K562 (cell line): ENCODE data around the gene SLC35E2B. TPM values are rescaled to one million over a fixed set of nuclear protein-coding genes. Genes with fewer than 3 reads are reported as not detected.

ENCODE experiments used
- BRD4 ChIP-seq: fragments of 200-600 bp; sonication (generic); IDR thresholded peaks from 2 replicates; pipeline ENCODE4 v1.6.1; 2017; ENCODE audit warnings: inconsistent platforms
- CSDE1 ChIP-seq, 2 experiments: fragments of 450-650 bp; IDR thresholded peaks; 2 replicates each; pipeline ENCODE4 v1.6.1; 2016; ENCODE audit warnings: mild to moderate bottlenecking in 1 of 2
- FOSL1 ChIP-seq: fragments of 200-800 bp; sonication (Bioruptor generic); conservative IDR thresholded peaks from 2 replicates; pipeline ENCODE4 v1.6.1; 2016; ENCODE audit warnings: missing genetic modification characterization, missing compliant biosample characterization
- FOXM1 ChIP-seq, 2 experiments: fragments of 450-650 bp in 1 of 2; sonication (generic) in 1 of 2; formaldehyde crosslinking in 1 of 2; IDR thresholded peaks; 2 replicates each; pipeline versions ENCODE4 v1.6.1 to v1.9.0; 2017 to 2022; ENCODE audit warnings: low read depth in 2 of 2, mild to moderate bottlenecking in 2 of 2, missing genetic modification reagents in 1 of 2, moderate library complexity in 1 of 2
- GATAD2A ChIP-seq: fragments of 450-650 bp; IDR thresholded peaks from 2 replicates; pipeline ENCODE4 v1.6.1; 2017
- GTF2E2 ChIP-seq: fragments of 200-800 bp; sonication (Bioruptor generic); IDR thresholded peaks from 2 replicates; pipeline ENCODE4 v1.6.1; 2016; ENCODE audit warnings: missing genetic modification characterization, missing compliant biosample characterization
- KDM5B ChIP-seq: fragments of 200-600 bp; sonication (generic); IDR thresholded peaks from 2 replicates; pipeline ENCODE4 v1.6.1; 2012; ENCODE audit warnings: low read depth, mild to moderate bottlenecking, moderate library complexity, low read length, control low read depth, inconsistent platforms; ENCODE audit not compliant: insufficient replicate concordance
- TRIM28 ChIP-seq: fragments of 450-650 bp; IDR thresholded peaks from 2 replicates; pipeline ENCODE4 v1.6.1; 2017
- ZC3H4 ChIP-seq: sonication (generic); formaldehyde crosslinking; IDR thresholded peaks from 2 replicates; pipeline ENCODE4 v1.9.0; 2021; ENCODE audit warnings: missing genetic modification reagents, borderline replicate concordance
- ZFP36 ChIP-seq: fragments of 150-350 bp; IDR thresholded peaks from 2 replicates; pipeline ENCODE4 v1.6.1; 2018; ENCODE audit warnings: low read length, low read depth; ENCODE audit not compliant: partially characterized antibody
- ZNF146 ChIP-seq: IDR thresholded peaks from one replicate; pipeline ENCODE4 v1.6.1; 2018; ENCODE audit warnings: missing compliant biosample characterization; ENCODE audit not compliant: unreplicated experiment
- polyA plus RNA-seq, 8 experiments: library from polyadenylated mRNA; depleted of rRNA in 4 of 8; stranded (reverse) in 5 of 8; unstranded in 3 of 8; fragments of >200 nt; fragmentation: Nextera tagmentation in 2 of 8; fragmentation: Illumina TruSeq in 1 of 8; extraction: Ambion mirVana in 2 of 8; extraction: Trizol in 1 of 8; gene quantifications; 2 replicates each; pipeline versions ENCODE4 v1.2.1 to v1.2.3, GENCODE V29; 2011 to 2014; ENCODE audit warnings: inconsistent platforms in 1 of 8, missing spikeins in 1 of 8
- total RNA-seq, 7 experiments: library from RNA; depleted of rRNA in 6 of 7; stranded (reverse); fragments of >200 nt in 6 of 7; fragmentation: Illumina TruSeq in 2 of 7; extraction: Trizol in 2 of 7; gene quantifications; 2 replicates each; pipeline versions ENCODE4 v1.2.1 to v1.2.3, GENCODE V29; 2011 to 2021; ENCODE audit warnings: low replicate concordance in 1 of 7
- TF ChIP-seq, protein P1 (sequence below): fragments of 450-650 bp; IDR thresholded peaks from 2 replicates; pipeline ENCODE4 v1.6.1; 2018; ENCODE audit not compliant: partially characterized antibody
- TF ChIP-seq, protein P2 (sequence below): sonication (generic); formaldehyde crosslinking; IDR thresholded peaks from 2 replicates; pipeline ENCODE4 v1.8.0; 2022; ENCODE audit warnings: missing genetic modification reagents, mild to moderate bottlenecking, borderline replicate concordance
- TF ChIP-seq, protein P3 (sequence below): fragments of 200-800 bp; sonication (Bioruptor generic); IDR thresholded peaks from 2 replicates; pipeline ENCODE4 v1.6.1; 2017; ENCODE audit warnings: missing genetic modification characterization, missing compliant biosample characterization
- TF ChIP-seq, protein P4 (sequence below): fragments of 450-650 bp; formaldehyde crosslinking; IDR thresholded peaks from 2 replicates; pipeline ENCODE4 v1.4.0; 2020; ENCODE audit warnings: mild to moderate bottlenecking, mixed read lengths

Gene SLC35E2B
- total and polyA plus RNA-seq, 9 of the 15 experiments (the other 6 are each of a cell fraction or from before 2014, with no cell fraction given): 4.7 to 44.6 (median 20.7) TPM

- TF ChIP-seq, protein P1, sequence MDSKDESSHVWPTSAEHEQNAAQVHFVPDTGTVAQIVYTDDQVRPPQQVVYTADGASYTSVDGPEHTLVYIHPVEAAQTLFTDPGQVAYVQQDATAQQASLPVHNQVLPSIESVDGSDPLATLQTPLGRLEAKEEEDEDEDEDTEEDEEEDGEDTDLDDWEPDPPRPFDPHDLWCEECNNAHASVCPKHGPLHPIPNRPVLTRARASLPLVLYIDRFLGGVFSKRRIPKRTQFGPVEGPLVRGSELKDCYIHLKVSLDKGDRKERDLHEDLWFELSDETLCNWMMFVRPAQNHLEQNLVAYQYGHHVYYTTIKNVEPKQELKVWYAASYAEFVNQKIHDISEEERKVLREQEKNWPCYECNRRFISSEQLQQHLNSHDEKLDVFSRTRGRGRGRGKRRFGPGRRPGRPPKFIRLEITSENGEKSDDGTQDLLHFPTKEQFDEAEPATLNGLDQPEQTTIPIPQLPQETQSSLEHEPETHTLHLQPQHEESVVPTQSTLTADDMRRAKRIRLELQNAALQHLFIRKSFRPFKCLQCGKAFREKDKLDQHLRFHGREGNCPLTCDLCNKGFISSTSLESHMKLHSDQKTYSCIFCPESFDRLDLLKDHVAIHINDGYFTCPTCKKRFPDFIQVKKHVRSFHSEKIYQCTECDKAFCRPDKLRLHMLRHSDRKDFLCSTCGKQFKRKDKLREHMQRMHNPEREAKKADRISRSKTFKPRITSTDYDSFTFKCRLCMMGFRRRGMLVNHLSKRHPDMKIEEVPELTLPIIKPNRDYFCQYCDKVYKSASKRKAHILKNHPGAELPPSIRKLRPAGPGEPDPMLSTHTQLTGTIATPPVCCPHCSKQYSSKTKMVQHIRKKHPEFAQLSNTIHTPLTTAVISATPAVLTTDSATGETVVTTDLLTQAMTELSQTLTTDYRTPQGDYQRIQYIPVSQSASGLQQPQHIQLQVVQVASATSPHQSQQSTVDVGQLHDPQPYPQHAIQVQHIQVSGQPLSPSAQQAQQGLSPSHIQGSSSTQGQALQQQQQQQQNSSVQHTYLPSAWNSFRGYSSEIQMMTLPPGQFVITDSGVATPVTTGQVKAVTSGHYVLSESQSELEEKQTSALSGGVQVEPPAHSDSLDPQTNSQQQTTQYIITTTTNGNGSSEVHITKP: peak; percentile 37
- peak; percentile 42; the same call in 1 of the 2 replicates for TF ChIP-seq GTF2E2 (tag)
- TF ChIP-seq, protein P2, sequence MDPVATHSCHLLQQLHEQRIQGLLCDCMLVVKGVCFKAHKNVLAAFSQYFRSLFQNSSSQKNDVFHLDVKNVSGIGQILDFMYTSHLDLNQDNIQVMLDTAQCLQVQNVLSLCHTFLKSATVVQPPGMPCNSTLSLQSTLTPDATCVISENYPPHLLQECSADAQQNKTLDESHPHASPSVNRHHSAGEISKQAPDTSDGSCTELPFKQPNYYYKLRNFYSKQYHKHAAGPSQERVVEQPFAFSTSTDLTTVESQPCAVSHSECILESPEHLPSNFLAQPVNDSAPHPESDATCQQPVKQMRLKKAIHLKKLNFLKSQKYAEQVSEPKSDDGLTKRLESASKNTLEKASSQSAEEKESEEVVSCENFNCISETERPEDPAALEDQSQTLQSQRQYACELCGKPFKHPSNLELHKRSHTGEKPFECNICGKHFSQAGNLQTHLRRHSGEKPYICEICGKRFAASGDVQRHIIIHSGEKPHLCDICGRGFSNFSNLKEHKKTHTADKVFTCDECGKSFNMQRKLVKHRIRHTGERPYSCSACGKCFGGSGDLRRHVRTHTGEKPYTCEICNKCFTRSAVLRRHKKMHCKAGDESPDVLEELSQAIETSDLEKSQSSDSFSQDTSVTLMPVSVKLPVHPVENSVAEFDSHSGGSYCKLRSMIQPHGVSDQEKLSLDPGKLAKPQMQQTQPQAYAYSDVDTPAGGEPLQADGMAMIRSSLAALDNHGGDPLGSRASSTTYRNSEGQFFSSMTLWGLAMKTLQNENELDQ (CRISPR knock-in tag): no peak
- peak; percentile 62; the same call in 1 of the 2 replicates for TF ChIP-seq TRIM28
- no peak for TF ChIP-seq ZFP36
- TF ChIP-seq ZC3H4 (CRISPR knock-in tag): peak; percentile 55; the same call in 1 of the 2 replicates
- no peak for TF ChIP-seq FOXM1 (IDR thresholded peaks at IDR 0.05; ENCODE audit: low read depth)
- TF ChIP-seq FOXM1 (CRISPR knock-in tag; IDR thresholded peaks at IDR 0.05; ENCODE audit: low read depth): peak; percentile 98
- TF ChIP-seq, protein P3, sequence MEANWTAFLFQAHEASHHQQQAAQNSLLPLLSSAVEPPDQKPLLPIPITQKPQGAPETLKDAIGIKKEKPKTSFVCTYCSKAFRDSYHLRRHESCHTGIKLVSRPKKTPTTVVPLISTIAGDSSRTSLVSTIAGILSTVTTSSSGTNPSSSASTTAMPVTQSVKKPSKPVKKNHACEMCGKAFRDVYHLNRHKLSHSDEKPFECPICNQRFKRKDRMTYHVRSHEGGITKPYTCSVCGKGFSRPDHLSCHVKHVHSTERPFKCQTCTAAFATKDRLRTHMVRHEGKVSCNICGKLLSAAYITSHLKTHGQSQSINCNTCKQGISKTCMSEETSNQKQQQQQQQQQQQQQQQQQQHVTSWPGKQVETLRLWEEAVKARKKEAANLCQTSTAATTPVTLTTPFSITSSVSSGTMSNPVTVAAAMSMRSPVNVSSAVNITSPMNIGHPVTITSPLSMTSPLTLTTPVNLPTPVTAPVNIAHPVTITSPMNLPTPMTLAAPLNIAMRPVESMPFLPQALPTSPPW (CRISPR knock-in tag): peak; percentile 93
- 0 out of 2 replicates have a peak, but pooled peaks have one; percentile 6 for TF ChIP-seq FOSL1 (tag)
- TF ChIP-seq ZNF146 (CRISPR knock-in tag): no peak
- TF ChIP-seq, protein P4, sequence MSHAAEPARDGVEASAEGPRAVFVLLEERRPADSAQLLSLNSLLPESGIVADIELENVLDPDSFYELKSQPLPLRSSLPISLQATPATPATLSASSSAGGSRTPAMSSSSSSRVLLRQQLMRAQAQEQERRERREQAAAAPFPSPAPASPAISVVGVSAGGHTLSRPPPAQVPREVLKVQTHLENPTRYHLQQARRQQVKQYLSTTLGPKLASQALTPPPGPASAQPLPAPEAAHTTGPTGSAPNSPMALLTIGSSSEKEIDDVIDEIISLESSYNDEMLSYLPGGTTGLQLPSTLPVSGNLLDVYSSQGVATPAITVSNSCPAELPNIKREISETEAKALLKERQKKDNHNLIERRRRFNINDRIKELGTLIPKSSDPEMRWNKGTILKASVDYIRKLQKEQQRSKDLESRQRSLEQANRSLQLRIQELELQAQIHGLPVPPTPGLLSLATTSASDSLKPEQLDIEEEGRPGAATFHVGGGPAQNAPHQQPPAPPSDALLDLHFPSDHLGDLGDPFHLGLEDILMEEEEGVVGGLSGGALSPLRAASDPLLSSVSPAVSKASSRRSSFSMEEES: no peak
- peak in 1 of 2 experiments; percentile 96; a peak in 1 of 4 replicates for TF ChIP-seq CSDE1 (IDR thresholded peaks at IDR 0.05)
- peak; percentile 69 for TF ChIP-seq GATAD2A
- peak; percentile 86; the same call in 1 of the 2 replicates for TF ChIP-seq BRD4
- peak; percentile 96 for TF ChIP-seq KDM5B
Measured at GRCh38 chr1:1615256-1616044, 77.1 kb downstream of the SLC35E2B start, which contains the start of gene MIB2 (continued).
